ES-I3 (cell line): ENCODE measurements around the gene MYBPC3.
A peak's percentile ranks its signal among the peaks of the same experiment; 100 is the strongest.

ENCODE experiments used
- H3K36me3 ChIP-seq: 2 replicates; pipeline ENCODE4 v1.6.1; 2013; ENCODE audit warnings: mild to moderate bottlenecking, low read length, control low read depth, moderate library complexity; ENCODE audit not compliant: insufficient read depth
- H3K4me1 ChIP-seq: 2 replicates; pipeline ENCODE4 v1.6.1; 2013; ENCODE audit warnings: mild to moderate bottlenecking, control low read depth, low read length; ENCODE audit not compliant: insufficient read depth
- H3K9ac ChIP-seq: 2 replicates; pipeline ENCODE4 v1.6.1; 2013; ENCODE audit warnings: low read depth, mild to moderate bottlenecking, low read length, moderate library complexity
- H3K9me3 ChIP-seq: 2 replicates; pipeline ENCODE4 v1.6.1; 2013; ENCODE audit warnings: mild to moderate bottlenecking, low read length, moderate library complexity; ENCODE audit not compliant: control insufficient read depth, insufficient read depth

Gene MYBPC3

GRCh38 chr11:47352556-47352955, at the start of gene MYBPC3:
TSS of gene MYBPC3 (minus strand) at chr11:47352702. CDS start at chr11:47352647, 55 bp downstream.
- H3K9ac ChIP-seq = no peak within 1 kb of the TSS
- H3K9me3 ChIP-seq = no peaks in the 10 kb centered on the region
- no peaks in the 10 kb centered on the region; the same call in 1 of the 2 replicates for H3K4me1 ChIP-seq
- no peaks in the 10 kb centered on the region for H3K36me3 ChIP-seq

GRCh38 chr11:47400768-47401279, 48.3 kb upstream of the MYBPC3 start:
- Histone ChIP-seq H3K4me1 (peaks cover 13% of the 10 kb centered on the region), H3K9me3 (no peaks in the 10 kb centered on the region), H3K36me3 (no peaks in the 10 kb centered on the region), H3K9ac (peak overlapping the region; percentile 44; the same call in 1 of the 2 replicates)

GRCh38 chr11:47399860-47400767, 47.6 kb upstream of the MYBPC3 start:
- Histone ChIP-seq H3K4me1 (peaks cover 13% of the 10 kb centered on the region), H3K36me3 (no peaks in the 10 kb centered on the region), H3K9ac (peak overlapping the region; percentile 46), H3K9me3 (no peaks in the 10 kb centered on the region)

GRCh38 chr11:47398551-47398950, 46.0 kb upstream of the MYBPC3 start:
- Histone ChIP-seq H3K9me3 (no peaks in the 10 kb centered on the region), H3K9ac (no peak overlapping the region), H3K36me3 (no peaks in the 10 kb centered on the region), H3K4me1 (peaks cover 14% of the 10 kb centered on the region)

- Histone ChIP-seq H3K9me3 (no peaks in the 10 kb centered on the region), H3K9ac (no peak overlapping the region), H3K4me1 (peaks cover 17% of the 10 kb centered on the region), H3K36me3 (no peaks in the 10 kb centered on the region)
Observed at GRCh38 chr11:47398011-47398410, 45.5 kb upstream of the MYBPC3 start.

- H3K36me3 ChIP-seq = no peaks in the 10 kb centered on the region
- H3K9ac ChIP-seq = no peak overlapping the region
- no peaks in the 10 kb centered on the region for H3K9me3 ChIP-seq
- H3K4me1 ChIP-seq = peaks cover 10% of the 10 kb centered on the region
Observed at GRCh38 chr11:47396049-47396320, 43.5 kb upstream of the MYBPC3 start.

DNA sequence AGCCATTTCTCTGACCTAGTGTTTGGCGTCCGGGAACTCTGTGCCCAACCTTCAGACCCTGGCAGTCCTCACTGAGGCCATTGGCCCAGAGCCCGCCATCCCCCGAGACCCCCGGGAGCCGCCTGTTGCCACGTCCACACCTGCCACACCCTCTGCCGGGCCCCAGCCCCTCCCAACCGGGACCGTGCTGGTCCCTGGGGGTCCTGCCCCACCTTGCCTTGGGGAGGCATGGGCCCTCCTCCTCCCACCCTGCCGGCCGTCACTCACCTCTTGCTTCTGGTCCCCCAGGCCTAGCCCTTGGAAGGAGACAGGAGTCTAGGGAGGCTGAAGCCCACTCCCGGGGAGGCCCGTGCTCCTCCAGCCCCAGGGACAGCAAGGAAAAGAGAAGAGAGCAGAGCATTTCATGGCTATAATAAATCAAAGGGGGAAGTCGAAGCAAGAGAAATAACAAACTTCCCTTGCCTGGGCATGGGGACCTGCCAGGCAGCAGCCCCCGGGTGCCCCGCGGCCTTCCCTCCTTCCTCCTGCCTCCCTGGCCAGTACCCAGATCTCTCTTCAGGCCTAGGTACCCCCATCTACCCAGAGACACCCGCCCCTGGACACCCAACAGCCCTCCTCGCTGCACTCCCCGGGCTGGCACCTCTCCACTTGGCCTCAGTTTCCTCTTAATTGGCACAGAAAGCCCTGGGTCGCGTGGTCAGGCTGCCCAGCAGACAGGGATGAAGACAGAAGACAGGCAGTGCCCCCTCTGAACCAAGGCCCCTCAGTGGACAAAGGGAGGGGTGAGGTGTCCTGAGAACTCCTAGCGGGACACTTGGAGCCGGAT, 42.9 kb upstream of the MYBPC3 start:
- H3K36me3 ChIP-seq = no peaks in the 10 kb centered on the region
- no peaks in the 10 kb centered on the region for H3K9me3 ChIP-seq
- no peak overlapping the region for H3K9ac ChIP-seq
- peaks cover 10% of the 10 kb centered on the region for H3K4me1 ChIP-seq

DNA sequence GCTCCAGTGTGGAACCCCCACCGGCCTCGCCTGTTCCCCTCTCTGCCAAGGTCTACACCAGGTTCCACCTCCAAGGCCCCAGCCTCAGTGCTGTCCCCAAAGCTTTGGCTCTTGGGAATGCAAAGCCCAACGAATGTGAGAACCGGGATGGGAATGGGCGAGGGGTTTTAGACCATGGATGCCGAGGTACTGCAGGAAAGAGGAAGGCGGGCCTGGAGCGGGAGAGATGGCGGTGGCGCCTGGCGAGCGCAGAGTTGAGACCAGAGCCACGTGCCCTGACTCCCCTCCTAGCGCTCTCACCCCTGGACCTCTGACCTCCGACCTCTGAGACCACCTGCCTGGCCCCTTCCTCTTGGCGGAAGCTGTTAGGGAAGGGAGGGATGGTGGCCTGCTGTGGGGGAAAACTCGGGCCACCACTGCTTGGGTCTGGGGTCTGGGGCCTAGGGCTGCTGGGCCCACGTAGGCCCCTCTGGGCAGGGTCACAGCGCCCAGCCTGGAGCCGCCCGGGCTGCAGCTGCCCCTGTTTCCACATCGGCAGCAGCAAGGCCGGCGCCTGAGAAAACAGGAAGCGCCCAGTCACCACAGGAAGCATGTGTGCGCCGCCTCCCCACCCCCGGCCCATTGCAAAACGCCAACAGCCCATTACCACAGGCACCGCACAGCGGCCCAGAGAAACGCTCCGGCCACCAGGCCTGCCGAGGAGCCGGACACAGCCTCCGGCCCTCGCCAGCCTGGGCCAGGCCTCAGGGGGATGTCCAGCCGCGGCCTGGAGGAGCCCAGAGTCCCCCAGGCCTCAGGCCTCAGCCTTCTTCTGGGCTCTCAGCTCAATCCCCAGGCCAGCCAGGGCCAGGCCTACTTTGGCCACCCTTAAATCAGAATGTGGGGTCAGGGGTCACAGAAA, 42.1 kb upstream of the MYBPC3 start:
- no peak overlapping the region for H3K9ac ChIP-seq
- no peaks in the 10 kb centered on the region for H3K9me3 ChIP-seq
- H3K4me1 ChIP-seq = peaks cover 10% of the 10 kb centered on the region
- no peaks in the 10 kb centered on the region for H3K36me3 ChIP-seq

DNA sequence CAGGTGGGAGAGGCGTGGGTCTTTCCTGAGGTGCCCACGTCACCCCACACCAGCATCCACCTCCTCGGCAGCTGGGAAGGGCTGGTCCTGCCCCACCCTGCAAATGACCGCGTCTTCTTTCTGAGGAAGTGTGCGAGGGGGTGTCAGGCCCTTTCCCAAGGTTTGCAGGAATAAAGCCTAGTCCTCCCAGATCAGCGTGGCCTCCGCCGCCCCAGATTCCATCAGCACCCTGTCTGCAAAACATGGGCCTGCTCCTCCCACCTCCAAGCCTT, 41.5 kb upstream of the MYBPC3 start:
- H3K9ac ChIP-seq = no peak overlapping the region
- H3K9me3 ChIP-seq = no peaks in the 10 kb centered on the region
- no peaks in the 10 kb centered on the region for H3K36me3 ChIP-seq
- peaks cover 10% of the 10 kb centered on the region for H3K4me1 ChIP-seq

DNA sequence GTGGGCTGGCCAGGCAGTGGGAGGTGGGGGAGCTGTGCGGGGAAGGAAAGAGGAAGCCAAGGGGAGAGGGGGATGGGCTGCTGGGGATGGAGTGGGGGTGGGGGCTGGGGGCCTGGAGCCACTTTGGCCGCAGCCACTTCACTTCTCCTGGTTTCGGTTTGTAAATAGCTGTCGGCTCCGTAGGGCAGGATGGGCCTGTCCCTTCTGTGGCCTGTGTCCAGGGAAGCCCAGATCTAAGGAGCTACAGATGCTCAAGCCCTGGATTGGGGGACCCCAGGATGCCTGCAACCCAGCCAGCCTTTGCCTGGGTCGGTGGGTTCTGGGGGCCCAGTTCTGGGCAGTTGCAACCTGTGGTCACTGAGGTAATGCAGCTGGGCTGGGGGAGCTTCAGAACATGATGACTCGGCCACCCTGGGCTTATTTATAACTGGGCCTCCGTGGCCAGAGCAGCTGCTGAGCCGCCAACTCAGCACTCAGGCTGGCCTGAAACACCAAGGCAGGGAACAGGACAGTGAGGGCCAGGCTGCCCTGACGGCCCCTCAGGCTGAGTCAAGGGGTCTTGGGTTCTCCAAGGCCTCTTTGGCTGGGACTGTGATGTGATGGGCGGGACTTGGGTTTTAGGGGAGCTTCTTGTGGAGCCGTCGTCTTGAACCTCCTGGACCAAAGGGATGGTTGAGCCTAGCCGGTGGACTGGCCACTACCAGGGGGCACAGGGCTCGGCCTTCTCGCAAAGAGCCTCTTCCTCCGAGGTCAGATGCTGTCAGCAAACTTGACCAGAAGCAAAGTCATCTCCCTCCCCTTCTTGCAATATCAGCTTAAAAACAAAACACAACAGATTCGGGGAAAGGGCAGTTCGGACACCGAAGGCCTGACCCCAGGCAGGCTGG, 40.9 kb upstream of the MYBPC3 start:
- H3K4me1 ChIP-seq = peaks cover 10% of the 10 kb centered on the region
- H3K9ac ChIP-seq = no peak overlapping the region
- no peaks in the 10 kb centered on the region for H3K9me3 ChIP-seq

GRCh38 chr11:47392546-47393162, 40.2 kb upstream of the MYBPC3 start:
- Histone ChIP-seq H3K9me3 (no peaks in the 10 kb centered on the region), H3K9ac (no peak overlapping the region), H3K36me3 (no peaks in the 10 kb centered on the region), H3K4me1 (peaks cover 4% of the 10 kb centered on the region; the same call in 1 of the 2 replicates)

More for the DNA sequence above, 40.9 kb upstream of the MYBPC3 start:
- H3K36me3 ChIP-seq = no peaks in the 10 kb centered on the region

GRCh38 chr11:47391711-47392432, 39.4 kb upstream of the MYBPC3 start:
- H3K9me3 ChIP-seq = no peaks in the 10 kb centered on the region
- no peak overlapping the region for H3K9ac ChIP-seq
- H3K4me1 ChIP-seq = peaks cover 4% of the 10 kb centered on the region; the same call in 1 of the 2 replicates
- no peaks in the 10 kb centered on the region for H3K36me3 ChIP-seq
